Measurements from ENCODE around the gene BAG1.

BAG1 gene

DNA sequence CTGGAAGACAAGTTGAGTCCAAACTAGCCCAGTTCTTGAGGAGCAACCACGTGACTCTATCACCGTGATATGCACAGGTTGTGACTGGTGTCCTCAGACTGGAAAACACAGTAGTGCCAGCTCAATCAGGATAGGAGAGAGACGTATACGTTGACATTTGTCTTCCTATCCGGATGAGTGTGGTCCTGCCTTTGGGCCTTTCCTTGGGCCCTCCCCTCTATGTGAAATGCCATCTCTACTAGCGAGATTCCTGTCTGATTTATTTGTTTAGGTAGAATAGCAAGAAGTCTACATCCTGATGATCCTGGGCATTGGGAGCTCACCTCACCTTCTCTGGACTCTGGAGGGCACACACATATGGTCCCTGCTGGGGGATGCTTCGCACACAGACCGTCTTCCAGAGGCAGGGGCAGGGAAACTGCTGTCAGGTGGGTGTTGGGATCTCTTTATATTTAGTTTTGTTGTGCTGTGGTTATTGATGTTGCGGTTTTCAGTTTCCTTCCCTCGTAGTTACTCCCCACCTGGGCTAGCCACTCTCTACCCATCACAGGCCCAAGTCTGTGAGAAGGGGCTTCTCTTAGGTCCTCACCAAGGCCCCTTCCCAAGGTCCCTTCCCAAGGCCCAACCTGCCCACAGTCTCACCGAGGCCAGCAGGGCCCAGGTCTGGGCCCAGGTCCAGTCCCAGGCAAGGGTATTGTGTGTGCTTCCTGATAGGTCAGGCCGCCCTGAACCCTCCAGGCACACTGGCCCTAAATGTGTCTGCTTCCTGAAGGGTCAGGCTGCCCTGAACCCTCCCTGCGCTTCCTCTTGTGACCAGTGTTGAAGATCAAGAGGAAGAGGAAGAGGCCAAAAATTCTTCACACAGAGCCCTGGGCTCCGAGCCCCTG lies 43.6 kb downstream of the BAG1 start:
- no peak for DNase-seq (ENCODE audit: extremely low read depth in 1 of 2, low read depth in 1 of 2)

DNA sequence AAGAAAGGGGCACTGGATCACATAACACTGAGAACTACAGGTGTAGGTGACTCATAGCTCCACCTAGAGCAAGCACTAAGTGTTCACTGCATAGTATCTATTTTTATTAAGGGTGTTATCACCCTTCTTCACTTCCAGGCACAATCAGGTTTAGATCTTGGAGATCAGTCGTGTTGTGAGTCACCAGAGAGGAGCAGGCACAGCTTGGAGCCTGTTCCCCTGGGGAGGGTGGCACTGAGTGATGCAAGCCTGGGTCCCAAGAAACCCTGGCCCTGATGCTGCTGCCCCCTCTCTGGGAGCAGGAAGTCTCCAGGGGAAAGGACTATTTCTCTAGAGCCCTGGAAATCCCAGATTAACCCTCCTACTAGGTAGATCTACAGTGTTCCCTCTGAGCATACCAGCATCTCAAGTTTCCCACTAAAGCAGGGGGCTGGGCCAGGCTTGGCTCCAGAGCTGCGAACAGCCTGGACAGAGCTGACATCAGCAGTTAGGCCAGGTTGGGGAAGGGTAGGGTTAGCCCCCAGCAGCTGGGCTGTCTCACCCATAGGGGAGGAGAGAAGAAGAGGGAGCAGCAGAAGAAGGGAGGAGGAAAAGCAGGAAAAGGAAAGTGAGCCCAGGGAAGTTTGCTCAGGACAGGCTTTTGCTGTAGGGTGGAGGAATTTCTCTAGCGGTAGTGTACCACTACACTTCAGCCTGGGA lies 52.7 kb downstream of the BAG1 start:
- no peak for DNase-seq (ENCODE audit: extremely low read depth in 1 of 2, low read depth in 1 of 2)

DNA sequence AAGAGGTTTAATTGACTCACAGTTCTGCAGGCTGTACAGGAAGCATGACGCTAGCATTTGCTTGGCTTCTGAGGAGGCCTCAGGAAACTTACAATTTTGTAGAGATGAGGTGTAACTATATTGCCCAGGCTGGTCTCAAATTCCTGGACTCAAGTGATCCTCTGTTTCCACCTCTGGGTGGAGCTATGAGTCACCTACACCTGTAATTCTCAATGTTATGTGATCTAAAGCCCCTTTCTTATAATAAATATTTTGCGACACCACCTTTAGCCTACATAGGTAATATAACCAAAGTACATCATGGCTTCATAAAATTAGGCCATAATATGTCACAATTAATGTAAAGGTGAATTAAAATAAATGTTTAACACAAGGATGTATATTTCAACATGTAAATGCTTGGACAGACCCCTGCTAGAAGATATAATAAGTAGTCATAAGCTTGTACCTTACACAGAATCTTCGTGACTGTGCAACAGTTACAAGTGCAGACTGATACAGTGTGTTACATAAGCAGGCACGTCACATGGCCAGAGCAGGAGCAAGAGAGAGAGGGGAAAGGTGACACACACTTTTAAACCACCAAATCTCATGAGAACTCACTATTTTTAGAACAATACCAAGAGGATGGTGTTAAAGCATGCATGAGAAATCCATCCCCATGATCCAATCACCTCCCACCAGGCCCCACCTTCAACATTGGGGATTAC lies 54.3 kb downstream of the BAG1 start:
- no peak for DNase-seq (ENCODE audit: extremely low read depth in 1 of 2, low read depth in 1 of 2)

GRCh38 chr9:33209394-33209793 lies 55.1 kb downstream of the BAG1 start:
- DNase-seq (ENCODE audit: extremely low read depth in 1 of 2, low read depth in 1 of 2), result no peak

DNA sequence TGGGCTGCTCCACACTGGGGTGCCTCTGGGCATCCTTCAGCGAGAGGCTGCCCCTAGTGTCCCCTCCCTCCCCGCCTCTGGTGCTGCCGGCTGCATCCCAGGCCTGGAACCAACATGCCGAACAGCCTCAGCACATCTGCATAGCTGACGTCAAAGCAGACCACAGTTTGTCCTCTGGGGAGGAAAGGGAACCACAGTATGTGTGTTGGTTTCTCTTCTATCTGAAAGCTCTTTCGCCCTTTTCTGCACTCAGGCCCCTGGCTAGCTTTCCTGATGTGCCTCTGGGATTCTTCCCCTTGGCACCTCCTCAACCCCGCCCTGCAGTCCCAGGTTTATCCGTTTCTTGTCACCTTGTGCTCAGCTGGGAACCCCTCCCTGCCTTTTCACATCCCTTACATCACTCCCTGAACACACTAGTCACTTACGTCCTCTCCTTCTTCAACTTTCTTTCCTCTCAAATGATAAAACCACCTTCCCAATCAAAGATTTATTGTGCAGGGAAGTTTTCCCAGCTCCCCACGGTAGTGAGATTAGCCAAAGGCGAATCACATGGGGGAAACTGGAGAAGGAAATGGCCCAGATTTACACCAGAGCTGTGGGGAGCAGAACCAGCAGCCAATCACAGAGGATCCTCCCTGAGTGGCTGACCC lies 61.8 kb downstream of the BAG1 start:
- DNase-seq (ENCODE audit: extremely low read depth in 1 of 2, low read depth in 1 of 2), result peak in 1 of 2 donors; percentile 25

All from stimulated activated CD8-positive, alpha-beta memory T cell treated with anti-CD3 and anti-CD28 coated beads, Interleukin-7, amount 100 ng/mL, for 48 hours (primary cell).